BE2C (cell line): Measurements from ENCODE around the gene ABI3BP.

Experiments used
- DNase-seq: peaks from one replicate; pipeline ENCODE4 v3.0.0-alpha.2; 2020
- H3K27me3 ChIP-seq: fragments of 250-450 bp; sonication (Bioruptor Pico); 2 replicates; pipeline ENCODE4 v1.5.1; 2020; ENCODE audit warnings: mild to moderate bottlenecking
- H3K36me3 ChIP-seq: fragments of 250-450 bp; sonication (Bioruptor Pico); 2 replicates; pipeline ENCODE4 v1.5.1; 2020; ENCODE audit warnings: mild to moderate bottlenecking
- H3K4me1 ChIP-seq: fragments of 250-450 bp; sonication (Bioruptor Pico); 2 replicates; pipeline ENCODE4 v1.5.1; 2020
- H3K4me3 ChIP-seq: 2 replicates; pipeline ENCODE4 v1.5.1; 2011; ENCODE audit warnings: low read depth, low read length
- H3K9me3 ChIP-seq: fragments of 250-450 bp; sonication (Bioruptor Pico); 2 replicates; pipeline ENCODE4 v1.5.1; 2020
- TF ChIP-seq, protein P1 (sequence below): IDR thresholded peaks from 2 replicates; pipeline ENCODE4 v1.5.1; 2012; ENCODE audit warnings: mild to moderate bottlenecking, low read depth, low read length

ABI3BP gene

DNA sequence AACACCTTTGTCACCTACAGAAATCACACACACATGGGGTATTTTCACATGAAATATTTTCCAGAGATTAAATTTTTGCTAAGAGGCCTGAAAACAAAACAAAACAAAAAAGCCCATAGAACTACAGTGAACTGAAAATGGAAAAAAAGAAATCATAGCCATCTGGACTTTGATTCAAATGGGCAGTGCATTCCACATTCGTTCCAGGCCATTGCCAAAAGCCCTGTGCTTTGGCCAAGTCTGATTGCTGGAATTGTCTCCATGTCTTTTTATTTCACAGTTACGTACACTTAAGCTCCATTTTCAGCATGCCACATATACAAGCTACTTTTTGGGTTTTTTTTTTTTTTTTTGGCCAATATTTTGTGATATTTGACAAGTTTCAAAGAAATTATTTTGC is 236.8 kb downstream of the ABI3BP start:
- Histone ChIP-seq H3K9me3 (no peaks in the 10 kb centered on the region), H3K4me3 (no peak overlapping the region), H3K27me3 (no peaks in the 10 kb centered on the region), H3K36me3 (no peaks in the 10 kb centered on the region; the same call in 1 of the 2 replicates), H3K4me1 (no peaks in the 10 kb centered on the region; the same call in 1 of the 2 replicates)
- TF ChIP-seq, protein P1, sequence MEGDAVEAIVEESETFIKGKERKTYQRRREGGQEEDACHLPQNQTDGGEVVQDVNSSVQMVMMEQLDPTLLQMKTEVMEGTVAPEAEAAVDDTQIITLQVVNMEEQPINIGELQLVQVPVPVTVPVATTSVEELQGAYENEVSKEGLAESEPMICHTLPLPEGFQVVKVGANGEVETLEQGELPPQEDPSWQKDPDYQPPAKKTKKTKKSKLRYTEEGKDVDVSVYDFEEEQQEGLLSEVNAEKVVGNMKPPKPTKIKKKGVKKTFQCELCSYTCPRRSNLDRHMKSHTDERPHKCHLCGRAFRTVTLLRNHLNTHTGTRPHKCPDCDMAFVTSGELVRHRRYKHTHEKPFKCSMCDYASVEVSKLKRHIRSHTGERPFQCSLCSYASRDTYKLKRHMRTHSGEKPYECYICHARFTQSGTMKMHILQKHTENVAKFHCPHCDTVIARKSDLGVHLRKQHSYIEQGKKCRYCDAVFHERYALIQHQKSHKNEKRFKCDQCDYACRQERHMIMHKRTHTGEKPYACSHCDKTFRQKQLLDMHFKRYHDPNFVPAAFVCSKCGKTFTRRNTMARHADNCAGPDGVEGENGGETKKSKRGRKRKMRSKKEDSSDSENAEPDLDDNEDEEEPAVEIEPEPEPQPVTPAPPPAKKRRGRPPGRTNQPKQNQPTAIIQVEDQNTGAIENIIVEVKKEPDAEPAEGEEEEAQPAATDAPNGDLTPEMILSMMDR = no peak
- DNase-seq = no peak

DNA sequence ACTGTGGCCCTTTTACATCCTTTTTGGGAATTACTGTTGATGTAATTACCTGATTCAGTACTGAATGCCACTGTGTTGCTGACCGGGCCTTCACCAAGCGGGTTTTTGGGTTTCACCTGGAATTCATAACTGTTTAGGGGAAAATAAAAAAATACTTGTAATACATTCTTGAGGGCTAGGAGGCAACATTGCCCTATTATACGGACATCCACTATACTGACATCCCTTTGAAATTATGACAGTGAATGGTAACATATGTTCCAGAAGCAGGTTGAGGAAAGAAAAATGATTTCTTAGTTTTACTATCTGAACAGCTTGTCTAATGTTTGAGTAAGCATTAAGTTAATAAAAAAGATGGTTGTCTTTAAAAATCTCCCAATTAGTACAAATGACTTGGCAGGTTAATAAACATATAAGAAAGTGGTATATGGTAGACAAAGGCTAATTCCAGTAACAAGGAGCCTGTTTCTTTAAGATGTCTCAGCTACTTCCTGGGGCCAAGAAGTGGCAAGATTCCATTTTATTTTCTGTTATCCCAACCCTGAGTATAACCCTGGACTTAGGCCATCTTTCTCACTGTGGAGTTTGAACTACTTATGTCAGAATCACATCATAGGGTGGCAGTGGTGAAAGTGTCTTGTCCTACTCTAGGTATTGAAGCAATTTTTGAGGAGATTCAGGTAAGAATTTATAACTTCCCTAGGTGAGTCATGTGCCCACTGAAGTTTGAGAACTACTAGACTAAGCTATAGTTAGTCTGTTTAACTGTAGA is 238.5 kb downstream of the ABI3BP start:
- DNase-seq = no peak
- Histone ChIP-seq H3K9me3 (no peaks in the 10 kb centered on the region), H3K4me1 (no peaks in the 10 kb centered on the region; the same call in 1 of the 2 replicates), H3K27me3 (no peaks in the 10 kb centered on the region), H3K36me3 (peaks cover 4% of the 10 kb centered on the region; the same call in 1 of the 2 replicates), H3K4me3 (no peak overlapping the region)
- TF ChIP-seq, protein P1 = no peak

DNA sequence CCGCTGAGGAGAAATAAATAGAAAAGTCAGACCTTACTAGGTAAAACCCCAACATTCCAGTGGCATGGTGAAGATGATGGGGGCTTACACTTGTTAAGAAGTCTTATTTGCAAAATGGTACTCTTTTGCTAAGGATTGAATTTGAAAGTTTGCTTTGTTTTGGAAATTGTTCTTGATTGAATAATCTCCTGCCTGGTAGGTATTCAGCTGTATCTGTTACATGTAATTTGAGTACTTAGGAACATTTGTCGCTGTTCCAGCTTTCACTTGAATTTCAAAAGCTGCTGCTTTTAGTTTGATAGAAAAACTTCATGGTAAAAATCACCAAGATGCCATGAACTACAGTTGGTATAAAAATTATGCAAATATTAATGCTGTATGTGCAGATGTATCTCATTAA is 239.4 kb downstream of the ABI3BP start:
- TF ChIP-seq, protein P1 = no peak
- H3K27me3 ChIP-seq = no peaks in the 10 kb centered on the region
- H3K36me3 ChIP-seq = peaks cover 12% of the 10 kb centered on the region
- H3K4me1 ChIP-seq = no peaks in the 10 kb centered on the region
- no peak overlapping the region for H3K4me3 ChIP-seq
- H3K9me3 ChIP-seq = no peaks in the 10 kb centered on the region
- no peak for DNase-seq

DNA sequence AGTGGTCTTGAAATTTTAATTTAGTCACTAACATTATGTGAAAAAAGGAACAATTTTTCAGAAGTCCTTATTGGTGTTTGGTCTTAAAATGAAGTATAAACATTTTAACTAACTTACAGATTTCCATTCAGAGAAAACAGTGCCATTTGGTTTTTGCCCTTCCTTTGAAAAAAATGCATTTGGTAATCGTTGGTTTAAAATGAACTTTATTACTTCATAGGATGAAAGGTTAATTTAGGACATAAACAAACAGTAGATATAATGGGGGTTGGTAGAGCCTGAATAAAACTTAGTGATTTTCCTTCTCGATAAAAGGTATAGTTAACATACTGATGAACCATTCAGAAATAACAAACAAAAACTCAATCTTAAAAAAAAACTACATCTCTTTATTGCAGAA is 244.3 kb downstream of the ABI3BP start:
- H3K4me3 ChIP-seq = no peak overlapping the region
- DNase-seq = no peak
- H3K36me3 ChIP-seq = peaks cover 51% of the 10 kb centered on the region
- TF ChIP-seq, protein P1 = no peak
- H3K27me3 ChIP-seq = no peaks in the 10 kb centered on the region
- no peaks in the 10 kb centered on the region for H3K4me1 ChIP-seq
- H3K9me3 ChIP-seq = no peaks in the 10 kb centered on the region

DNA sequence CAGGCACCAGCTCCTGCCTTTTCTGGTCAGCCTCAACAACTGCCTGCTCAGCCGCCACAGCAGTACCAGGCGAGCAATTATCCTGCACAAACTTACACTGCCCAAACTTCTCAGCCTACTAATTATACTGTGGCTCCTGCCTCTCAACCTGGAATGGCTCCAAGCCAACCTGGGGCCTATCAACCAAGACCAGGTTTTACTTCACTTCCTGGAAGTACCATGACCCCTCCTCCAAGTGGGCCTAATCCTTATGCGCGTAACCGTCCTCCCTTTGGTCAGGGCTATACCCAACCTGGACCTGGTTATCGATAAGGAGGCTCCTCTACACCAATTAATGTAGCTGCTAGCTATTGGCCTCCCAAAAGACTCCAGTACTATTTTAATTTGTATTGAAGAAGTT is 245.0 kb downstream of the ABI3BP start:
- DNase-seq = no peak
- Histone ChIP-seq H3K9me3 (no peaks in the 10 kb centered on the region), H3K4me1 (no peaks in the 10 kb centered on the region), H3K4me3 (no peak overlapping the region), H3K36me3 (peaks cover 52% of the 10 kb centered on the region), H3K27me3 (no peaks in the 10 kb centered on the region)
- TF ChIP-seq, protein P1 = no peak

DNA sequence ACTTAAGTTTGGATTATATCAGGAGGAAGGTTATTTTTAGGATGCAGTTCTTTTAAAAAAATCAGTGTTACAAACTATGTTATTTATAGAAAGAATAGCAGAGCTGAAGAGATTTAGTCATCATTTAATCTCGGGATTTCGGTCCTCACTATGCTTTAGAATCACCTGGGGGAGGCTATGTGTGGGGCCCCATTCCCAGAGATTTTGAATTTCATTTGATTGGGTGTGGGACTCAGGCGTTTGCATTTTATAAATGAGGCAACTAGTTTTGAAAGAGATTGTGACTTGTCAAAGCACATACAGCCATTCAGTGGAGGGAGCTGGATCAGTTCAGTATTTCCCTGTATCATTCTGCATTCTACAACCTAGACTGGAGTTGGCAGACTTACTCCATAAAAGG is 247.1 kb downstream of the ABI3BP start:
- TF ChIP-seq, protein P1 = no peak

More for the DNA sequence above, 247.1 kb downstream of the ABI3BP start:
- Histone ChIP-seq H3K4me1 (no peaks in the 10 kb centered on the region), H3K9me3 (no peaks in the 10 kb centered on the region), H3K27me3 (no peaks in the 10 kb centered on the region), H3K4me3 (no peak overlapping the region), H3K36me3 (peaks cover 63% of the 10 kb centered on the region)
- no peak for DNase-seq
